ENCODE data around the gene PDE6G.

DNA sequence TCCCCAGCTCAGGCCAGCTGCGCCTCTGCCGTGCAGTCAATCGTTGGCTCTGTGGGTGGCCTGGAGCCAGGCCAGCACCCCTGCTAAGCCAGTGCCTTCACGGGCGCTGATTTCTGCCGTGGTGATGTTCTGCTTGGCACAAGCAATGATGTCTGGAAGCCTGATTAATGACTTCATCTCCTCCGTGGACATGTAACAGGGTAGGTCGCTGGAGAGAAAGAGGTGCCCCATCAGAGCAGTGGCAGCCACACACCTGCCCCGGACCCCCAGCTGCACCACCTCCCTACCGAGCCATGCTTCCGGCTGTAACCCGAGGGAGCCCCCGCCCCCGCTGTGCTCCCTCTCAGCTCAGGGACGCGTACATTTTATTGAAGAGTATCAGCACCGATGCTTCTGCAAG is 25.3 kb upstream of the PDE6G start:
- TF ChIP-seq, protein P1, sequence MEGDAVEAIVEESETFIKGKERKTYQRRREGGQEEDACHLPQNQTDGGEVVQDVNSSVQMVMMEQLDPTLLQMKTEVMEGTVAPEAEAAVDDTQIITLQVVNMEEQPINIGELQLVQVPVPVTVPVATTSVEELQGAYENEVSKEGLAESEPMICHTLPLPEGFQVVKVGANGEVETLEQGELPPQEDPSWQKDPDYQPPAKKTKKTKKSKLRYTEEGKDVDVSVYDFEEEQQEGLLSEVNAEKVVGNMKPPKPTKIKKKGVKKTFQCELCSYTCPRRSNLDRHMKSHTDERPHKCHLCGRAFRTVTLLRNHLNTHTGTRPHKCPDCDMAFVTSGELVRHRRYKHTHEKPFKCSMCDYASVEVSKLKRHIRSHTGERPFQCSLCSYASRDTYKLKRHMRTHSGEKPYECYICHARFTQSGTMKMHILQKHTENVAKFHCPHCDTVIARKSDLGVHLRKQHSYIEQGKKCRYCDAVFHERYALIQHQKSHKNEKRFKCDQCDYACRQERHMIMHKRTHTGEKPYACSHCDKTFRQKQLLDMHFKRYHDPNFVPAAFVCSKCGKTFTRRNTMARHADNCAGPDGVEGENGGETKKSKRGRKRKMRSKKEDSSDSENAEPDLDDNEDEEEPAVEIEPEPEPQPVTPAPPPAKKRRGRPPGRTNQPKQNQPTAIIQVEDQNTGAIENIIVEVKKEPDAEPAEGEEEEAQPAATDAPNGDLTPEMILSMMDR (CRISPR knock-in tag; IDR thresholded peaks at IDR 0.05) = no peak
- TF ChIP-seq, protein P2, sequence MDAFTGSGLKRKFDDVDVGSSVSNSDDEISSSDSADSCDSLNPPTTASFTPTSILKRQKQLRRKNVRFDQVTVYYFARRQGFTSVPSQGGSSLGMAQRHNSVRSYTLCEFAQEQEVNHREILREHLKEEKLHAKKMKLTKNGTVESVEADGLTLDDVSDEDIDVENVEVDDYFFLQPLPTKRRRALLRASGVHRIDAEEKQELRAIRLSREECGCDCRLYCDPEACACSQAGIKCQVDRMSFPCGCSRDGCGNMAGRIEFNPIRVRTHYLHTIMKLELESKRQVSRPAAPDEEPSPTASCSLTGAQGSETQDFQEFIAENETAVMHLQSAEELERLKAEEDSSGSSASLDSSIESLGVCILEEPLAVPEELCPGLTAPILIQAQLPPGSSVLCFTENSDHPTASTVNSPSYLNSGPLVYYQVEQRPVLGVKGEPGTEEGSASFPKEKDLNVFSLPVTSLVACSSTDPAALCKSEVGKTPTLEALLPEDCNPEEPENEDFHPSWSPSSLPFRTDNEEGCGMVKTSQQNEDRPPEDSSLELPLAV (CRISPR knock-in tag; conservative IDR thresholded peaks at IDR 0.05; ENCODE audit: low read depth) = no peak
- TF ChIP-seq, protein P3, sequence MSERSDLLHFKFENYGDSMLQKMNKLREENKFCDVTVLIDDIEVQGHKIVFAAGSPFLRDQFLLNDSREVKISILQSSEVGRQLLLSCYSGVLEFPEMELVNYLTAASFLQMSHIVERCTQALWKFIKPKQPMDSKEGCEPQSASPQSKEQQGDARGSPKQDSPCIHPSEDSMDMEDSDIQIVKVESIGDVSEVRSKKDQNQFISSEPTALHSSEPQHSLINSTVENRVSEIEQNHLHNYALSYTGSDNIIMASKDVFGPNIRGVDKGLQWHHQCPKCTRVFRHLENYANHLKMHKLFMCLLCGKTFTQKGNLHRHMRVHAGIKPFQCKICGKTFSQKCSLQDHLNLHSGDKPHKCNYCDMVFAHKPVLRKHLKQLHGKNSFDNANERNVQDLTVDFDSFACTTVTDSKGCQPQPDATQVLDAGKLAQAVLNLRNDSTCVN (CRISPR knock-in tag; IDR thresholded peaks at IDR 0.05; ENCODE audit: borderline replicate concordance) = no peak
- no peak for TF ChIP-seq RCOR2 (CRISPR knock-in tag; IDR thresholded peaks at IDR 0.05)
- TF ChIP-seq, protein P4, sequence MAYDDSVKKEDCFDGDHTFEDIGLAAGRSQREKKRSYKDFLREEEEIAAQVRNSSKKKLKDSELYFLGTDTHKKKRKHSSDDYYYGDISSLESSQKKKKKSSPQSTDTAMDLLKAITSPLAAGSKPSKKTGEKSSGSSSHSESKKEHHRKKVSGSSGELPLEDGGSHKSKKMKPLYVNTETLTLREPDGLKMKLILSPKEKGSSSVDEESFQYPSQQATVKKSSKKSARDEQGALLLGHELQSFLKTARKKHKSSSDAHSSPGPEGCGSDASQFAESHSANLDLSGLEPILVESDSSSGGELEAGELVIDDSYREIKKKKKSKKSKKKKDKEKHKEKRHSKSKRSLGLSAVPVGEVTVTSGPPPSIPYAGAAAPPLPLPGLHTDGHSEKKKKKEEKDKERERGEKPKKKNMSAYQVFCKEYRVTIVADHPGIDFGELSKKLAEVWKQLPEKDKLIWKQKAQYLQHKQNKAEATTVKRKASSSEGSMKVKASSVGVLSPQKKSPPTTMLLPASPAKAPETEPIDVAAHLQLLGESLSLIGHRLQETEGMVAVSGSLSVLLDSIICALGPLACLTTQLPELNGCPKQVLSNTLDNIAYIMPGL (CRISPR knock-in tag; IDR thresholded peaks at IDR 0.05; ENCODE audit: borderline replicate concordance in 1 of 2, low read depth in 1 of 2) = no peak
- TF ChIP-seq RAD21 (CRISPR knock-in tag; IDR thresholded peaks at IDR 0.05) = no peak
- no peak for TF ChIP-seq SNAPC2 (CRISPR knock-in tag; IDR thresholded peaks at IDR 0.05)
- TF ChIP-seq EZH2 (conservative IDR thresholded peaks at IDR 0.05; ENCODE audit: low read depth, low read length) = no peak
- TF ChIP-seq HOXA7 (CRISPR knock-in tag; IDR thresholded peaks at IDR 0.05) = no peak
- TF ChIP-seq, protein P5, sequence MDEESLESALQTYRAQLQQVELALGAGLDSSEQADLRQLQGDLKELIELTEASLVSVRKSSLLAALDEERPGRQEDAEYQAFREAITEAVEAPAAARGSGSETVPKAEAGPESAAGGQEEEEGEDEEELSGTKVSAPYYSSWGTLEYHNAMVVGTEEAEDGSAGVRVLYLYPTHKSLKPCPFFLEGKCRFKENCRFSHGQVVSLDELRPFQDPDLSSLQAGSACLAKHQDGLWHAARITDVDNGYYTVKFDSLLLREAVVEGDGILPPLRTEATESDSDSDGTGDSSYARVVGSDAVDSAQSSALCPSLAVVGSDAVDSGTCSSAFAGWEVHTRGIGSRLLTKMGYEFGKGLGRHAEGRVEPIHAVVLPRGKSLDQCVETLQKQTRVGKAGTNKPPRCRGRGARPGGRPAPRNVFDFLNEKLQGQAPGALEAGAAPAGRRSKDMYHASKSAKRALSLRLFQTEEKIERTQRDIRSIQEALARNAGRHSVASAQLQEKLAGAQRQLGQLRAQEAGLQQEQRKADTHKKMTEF (CRISPR knock-in tag; IDR thresholded peaks at IDR 0.05) = no peak
- no peak for TF ChIP-seq CREB1 (IDR thresholded peaks at IDR 0.05)
- no peak for TF ChIP-seq CREB1 (CRISPR knock-in tag; IDR thresholded peaks at IDR 0.05)
